Keratinocyte (primary cell): ENCODE data around the gene AKT1. TPM values are rescaled to one million over a fixed set of nuclear protein-coding genes. Genes with fewer than 3 reads are reported as not detected.

Experiments used
- DNase-seq: peaks from one replicate; pipeline ENCODE4 v3.0.0-alpha.2; 2011; ENCODE audit warnings: low read depth, missing footprints, low spot score
- FAIRE-seq: peaks from 2 replicates; lab custom pipeline; 2011; peaks lifted over from hg19 to GRCh38; lab: Jason Lieb, UNC
- H2AFZ ChIP-seq: 2 replicates; pipeline ENCODE4 v1.6.0; 2012; ENCODE audit warnings: low read length, control low read depth, inconsistent platforms; ENCODE audit not compliant: control insufficient read depth
- H3K27ac ChIP-seq: 2 replicates; pipeline ENCODE4 v1.5.1; 2011; ENCODE audit warnings: low read length; ENCODE audit not compliant: control insufficient read depth, insufficient read depth
- H3K27me3 ChIP-seq: 3 replicates; pipeline ENCODE4 v1.6.0; 2011; ENCODE audit warnings: low read length; ENCODE audit not compliant: control insufficient read depth, insufficient read depth; ENCODE audit errors: extremely low read depth
- H3K36me3 ChIP-seq, 2 experiments: 2 replicates in 1 of 2; 3 replicates in 1 of 2; pipeline ENCODE4 v1.5.1; 2011; ENCODE audit warnings: low read length in 2 of 2, mild to moderate bottlenecking in 1 of 2; ENCODE audit not compliant: control insufficient read depth in 2 of 2, insufficient read depth in 2 of 2; ENCODE audit errors: extremely low read depth in 1 of 2
- H3K4me1 ChIP-seq: 3 replicates; pipeline ENCODE4 v1.5.1; 2011; ENCODE audit warnings: low read length; ENCODE audit not compliant: control insufficient read depth, insufficient read depth; ENCODE audit errors: extremely low read depth
- H3K4me2 ChIP-seq: 3 replicates; pipeline ENCODE4 v1.6.0; 2011; ENCODE audit warnings: low read depth, low read length; ENCODE audit not compliant: control insufficient read depth, insufficient read depth; ENCODE audit errors: extremely low read depth
- H3K4me3 ChIP-seq, 3 experiments: fragments of 200-600 bp in 1 of 3; sonication (generic) in 1 of 3; 2 replicates in 2 of 3; 3 replicates in 1 of 3; pipeline ENCODE4 v1.5.1; 2011 to 2016; ENCODE audit warnings: low read length in 3 of 3, mild to moderate bottlenecking in 3 of 3, control low read depth in 2 of 3, inconsistent platforms in 1 of 3, low read depth in 1 of 3, mixed read lengths in 1 of 3, mixed run types in 1 of 3, moderate library complexity in 1 of 3; ENCODE audit not compliant: control insufficient read depth in 2 of 3, insufficient read depth in 2 of 3; ENCODE audit errors: extremely low read depth in 1 of 3
- H3K79me2 ChIP-seq: 2 replicates; pipeline ENCODE4 v1.6.0; 2012; ENCODE audit warnings: low read length; ENCODE audit not compliant: control insufficient read depth, insufficient read depth
- H3K9ac ChIP-seq: 3 replicates; pipeline ENCODE4 v1.6.0; 2011; ENCODE audit warnings: low read length; ENCODE audit not compliant: control insufficient read depth, insufficient read depth; ENCODE audit errors: extremely low read depth
- H3K9me1 ChIP-seq: 3 replicates; pipeline ENCODE4 v1.6.0; 2011; ENCODE audit warnings: low read length; ENCODE audit not compliant: control insufficient read depth, insufficient read depth; ENCODE audit errors: extremely low read depth
- H3K9me3 ChIP-seq: 2 replicates; pipeline ENCODE4 v1.5.1; 2012; ENCODE audit warnings: low read depth, low read length; ENCODE audit not compliant: control insufficient read depth
- H4K20me1 ChIP-seq: 3 replicates; pipeline ENCODE4 v1.6.0; 2011; ENCODE audit warnings: low read length; ENCODE audit not compliant: control insufficient read depth, insufficient read depth; ENCODE audit errors: extremely low read depth
- CTCF ChIP-seq, 3 experiments: IDR thresholded peaks in 1 of 3; conservative IDR thresholded peaks in 1 of 3; optimal IDR thresholded peaks in 1 of 3; 2 replicates in 2 of 3; 3 replicates in 1 of 3; pipeline versions ENCODE3 to v1.5.1; 2011; ENCODE audit warnings: low read length in 3 of 3, mild to moderate bottlenecking in 3 of 3, moderate library complexity in 2 of 3, control low read depth in 1 of 3, inconsistent platforms in 1 of 3; ENCODE audit not compliant: insufficient read depth in 2 of 3; ENCODE audit errors: extremely low read depth in 1 of 3
- EZH2 ChIP-seq: IDR thresholded peaks from one replicate; pipeline ENCODE4 v1.6.1; 2012; ENCODE audit warnings: inconsistent platforms, mild to moderate bottlenecking, low read length, moderate library complexity
- dilution Hi-C: fragments of 300-500 bp; cut with MboI; formaldehyde crosslinking; loops from one replicate; pipeline ENCODE4 v1.7.0; 2020; ENCODE audit warnings: low sequenced_read_pairs; ENCODE audit not compliant: extremely low pct_ligation_motif_present
- polyA plus RNA-seq, 5 experiments: library from polyadenylated mRNA; depleted of rRNA in 3 of 5; stranded (reverse) in 3 of 5; stranded (forward) in 1 of 5; unstranded in 1 of 5; fragments of >200 nt; gene quantifications; 1 replicate in 1 of 5; 2 replicates in 3 of 5; 3 replicates in 1 of 5; pipeline versions ENCODE4 v1.2.1 to v1.2.3, GENCODE V29; 2011 to 2012; ENCODE audit warnings: missing spikeins in 2 of 5, low read depth in 1 of 5, low replicate concordance in 1 of 5

AKT1 gene
- polyA plus RNA-seq, 1 donor (not counting 4 experiments of a cell fraction or from before 2014, with no cell fraction given), result 82.3 TPM

- dilution Hi-C loops, result no loop called here
- Histone ChIP-seq H3K27me3 (no peaks in the 10 kb centered on the region), H3K9me3 (no peaks in the 10 kb centered on the region), H3K79me2 (no peaks in the 10 kb centered on the region), H2AFZ (no peak overlapping the region), H4K20me1 (no peaks in the 10 kb centered on the region), H3K4me3 (no peak overlapping the region), H3K4me2 (no peak overlapping the region), H3K4me1 (peaks cover 15% of the 10 kb centered on the region), H3K9ac (no peak overlapping the region), H3K27ac (no peak overlapping the region), H3K36me3 (no peaks in the 10 kb centered on the region), H3K9me1 (no peaks in the 10 kb centered on the region)
- TF ChIP-seq CTCF (optimal IDR thresholded peaks at IDR 0.05 in 1 of 3, IDR thresholded peaks at IDR 0.05 in 1 of 3, conservative IDR thresholded peaks at IDR 0.05 in 1 of 3; ENCODE audit: extremely low read depth in 1 of 3, insufficient read depth in 2 of 3, low read length in 3 of 3) (no peak), EZH2 (no peak)
- no peak for FAIRE-seq
- DNase-seq, result no peak
Measured at GRCh38 chr14:104739026-104739425, 56.5 kb downstream of the AKT1 start.

- Histone ChIP-seq H3K27me3 (no peaks in the 10 kb centered on the region), H3K9me3 (no peaks in the 10 kb centered on the region), H4K20me1 (no peaks in the 10 kb centered on the region), H3K36me3 (no peaks in the 10 kb centered on the region), H3K27ac (no peak overlapping the region), H3K4me3 (no peak overlapping the region), H3K79me2 (no peaks in the 10 kb centered on the region), H3K4me1 (peaks cover 12% of the 10 kb centered on the region), H3K9ac (no peak overlapping the region), H2AFZ (no peak overlapping the region), H3K9me1 (no peaks in the 10 kb centered on the region), H3K4me2 (no peak overlapping the region)
- dilution Hi-C loops, result no loop called here
- DNase-seq (no peak), FAIRE-seq (no peak)
- TF ChIP-seq EZH2, result no peak
- TF ChIP-seq CTCF (optimal IDR thresholded peaks at IDR 0.05 in 1 of 3, IDR thresholded peaks at IDR 0.05 in 1 of 3, conservative IDR thresholded peaks at IDR 0.05 in 1 of 3; ENCODE audit: extremely low read depth in 1 of 3, insufficient read depth in 2 of 3, low read length in 3 of 3), result no peak
Measured at GRCh38 chr14:104738375-104739019, 57.1 kb downstream of the AKT1 start.
